Kidney capillary endothelial cell (primary cell): ENCODE results near the gene NKAIN2.
"Not testable (repeated sequence)": the region's sequence is repeated elsewhere in the genome, so short reads cannot be mapped to it uniquely, and the experiment has no call there.

ENCODE experiments used
- DNase-seq: peaks from one replicate; pipeline ENCODE4 v3.0.0-alpha.2; 2018; ENCODE audit warnings: low spot score

The NKAIN2 gene

DNA sequence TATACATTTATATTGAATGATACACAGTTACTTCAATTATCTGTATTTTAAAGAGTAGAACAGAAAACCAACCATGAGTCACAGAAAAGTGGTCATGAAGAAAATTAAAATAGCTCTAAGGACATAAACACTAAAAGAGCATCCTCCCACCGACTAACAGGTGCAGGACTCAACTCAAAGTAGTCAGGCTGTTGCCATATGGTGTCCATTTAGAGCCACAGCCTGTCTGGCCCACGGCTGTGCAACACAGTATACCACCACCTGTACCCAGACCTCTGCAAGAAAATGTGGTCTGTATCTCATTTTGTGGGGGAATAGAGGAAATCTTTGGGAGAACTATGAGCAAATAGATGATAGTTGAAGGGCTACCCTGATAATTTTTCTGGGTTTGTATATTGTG, 708.8 kb downstream of the NKAIN2 start:
- no peak for DNase-seq

DNA sequence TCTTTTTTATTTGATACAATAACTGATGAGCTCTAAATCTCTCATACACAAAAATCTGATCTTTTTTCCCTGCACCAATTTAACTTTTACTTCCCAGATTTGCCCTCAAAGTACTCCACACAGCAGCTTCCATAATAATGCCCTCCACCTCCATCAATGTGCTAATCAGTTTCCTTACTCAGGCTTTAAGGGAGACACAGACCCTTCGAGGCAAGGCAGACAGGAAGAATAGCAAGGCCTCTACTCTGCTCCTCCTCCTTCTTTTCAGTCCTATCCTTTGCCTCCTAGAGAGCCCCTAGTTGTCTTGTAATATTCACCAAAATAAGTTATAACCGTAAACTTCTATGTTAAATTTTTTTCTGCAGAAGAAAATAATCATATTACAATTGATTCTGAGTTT, 713.7 kb downstream of the NKAIN2 start:
- no peak for DNase-seq

DNA sequence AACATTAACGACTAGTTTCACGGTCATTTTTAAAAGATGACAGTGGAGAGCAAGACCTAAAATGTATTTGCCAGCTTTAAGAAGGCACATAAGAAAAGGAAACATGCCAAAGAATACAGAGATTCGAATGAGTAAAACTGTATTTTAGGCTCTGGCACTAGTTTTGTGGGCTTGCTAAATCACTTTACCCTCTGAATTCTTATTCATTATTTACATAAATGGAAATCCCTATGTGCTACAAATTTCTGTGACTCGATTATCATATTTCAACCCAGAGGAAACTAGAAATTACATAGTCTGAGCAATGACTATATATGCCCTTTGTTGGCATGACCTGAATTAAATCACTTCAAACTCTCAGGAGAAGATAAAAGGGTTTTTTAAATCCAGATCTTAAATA, 716.8 kb downstream of the NKAIN2 start:
- no peak for DNase-seq

DNA sequence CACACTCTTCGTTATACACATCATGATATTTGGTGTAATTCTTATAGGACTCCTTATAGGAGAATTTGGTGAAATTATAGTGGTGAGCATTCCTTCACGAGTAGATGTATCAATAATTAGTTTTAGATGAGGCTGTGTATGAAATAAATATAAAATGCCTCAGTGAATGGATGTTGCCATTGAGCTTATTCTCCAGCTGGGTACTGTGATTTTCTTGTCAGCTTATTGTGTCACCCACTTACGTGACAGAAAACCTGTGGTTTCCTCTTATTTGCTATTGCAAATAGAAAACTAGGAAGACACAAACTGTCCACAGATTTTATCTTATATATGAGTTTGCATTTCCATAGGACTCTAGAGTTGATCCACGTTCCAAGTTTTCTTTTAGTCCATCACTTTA, 718.7 kb downstream of the NKAIN2 start:
- no peak for DNase-seq

DNA sequence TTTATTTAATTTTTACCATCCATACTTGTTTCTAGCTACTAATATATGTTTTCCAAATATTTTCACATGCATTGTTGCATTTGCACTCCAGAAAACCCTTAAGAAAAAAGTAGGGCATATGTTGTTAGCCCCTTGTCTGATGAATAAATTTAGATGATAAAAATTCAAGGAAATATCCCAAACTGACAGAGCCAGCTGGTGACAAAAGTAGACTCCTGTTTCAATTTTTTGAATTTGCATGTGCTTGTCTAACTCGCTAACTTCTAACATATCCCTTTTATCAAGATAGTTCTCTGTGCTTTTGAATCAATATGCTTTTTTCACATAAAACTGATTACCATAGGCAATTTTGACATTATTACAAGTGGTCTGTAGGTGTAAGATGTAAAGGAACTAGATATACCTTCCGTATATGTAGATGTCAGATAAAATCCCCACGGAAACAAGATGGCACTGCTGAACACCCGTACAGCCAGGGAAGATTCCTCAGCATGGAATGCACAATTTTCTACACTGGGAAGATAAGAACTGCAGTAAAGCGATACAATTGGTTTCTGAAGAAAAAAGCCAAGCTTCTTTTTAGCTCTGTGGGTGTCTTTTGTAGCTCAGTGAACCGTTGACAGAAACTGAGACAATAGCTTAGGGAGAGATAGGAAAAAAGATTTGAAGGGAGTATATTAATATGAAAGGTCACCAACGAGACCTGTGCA, 721.0 kb downstream of the NKAIN2 start:
- no peak for DNase-seq

DNA sequence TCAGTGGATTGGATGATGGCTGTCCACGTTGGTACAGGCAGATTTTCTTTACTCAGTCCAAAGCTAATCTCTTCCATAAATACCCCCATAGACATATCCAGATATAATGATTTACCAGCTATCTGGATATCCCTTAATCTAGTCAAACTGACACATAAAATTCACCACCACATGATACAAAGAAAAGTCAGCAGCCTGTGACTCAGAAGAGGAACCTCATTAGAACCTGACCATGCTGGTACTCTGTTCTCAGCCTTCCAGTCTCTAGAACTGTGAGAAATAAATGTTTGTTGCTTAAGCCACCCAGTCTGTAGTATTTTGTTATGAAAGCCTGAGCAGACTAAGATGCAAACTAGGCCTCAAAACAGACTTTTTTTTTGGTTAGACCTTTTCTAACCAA, 727.3 kb downstream of the NKAIN2 start:
- DNase-seq: no peak

DNA sequence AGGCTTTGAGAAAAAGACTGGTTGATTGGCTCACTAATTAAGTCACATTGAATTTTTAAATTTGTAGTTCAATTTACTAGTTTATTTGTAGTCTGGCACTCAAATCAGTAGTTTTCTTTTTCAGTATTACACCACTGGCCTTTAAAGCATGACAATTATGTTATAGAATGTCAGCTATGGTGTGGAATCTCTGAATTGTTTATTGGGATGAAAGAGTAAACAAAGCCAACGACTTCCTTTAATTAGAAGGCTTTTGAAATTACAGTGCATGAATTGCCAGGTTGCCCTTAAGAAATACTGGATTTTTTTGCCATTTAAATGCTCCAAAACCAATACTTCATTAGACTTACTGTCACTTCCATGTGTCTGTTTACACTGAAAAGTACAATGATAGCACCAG, 731.6 kb downstream of the NKAIN2 start:
- no peak for DNase-seq

DNA sequence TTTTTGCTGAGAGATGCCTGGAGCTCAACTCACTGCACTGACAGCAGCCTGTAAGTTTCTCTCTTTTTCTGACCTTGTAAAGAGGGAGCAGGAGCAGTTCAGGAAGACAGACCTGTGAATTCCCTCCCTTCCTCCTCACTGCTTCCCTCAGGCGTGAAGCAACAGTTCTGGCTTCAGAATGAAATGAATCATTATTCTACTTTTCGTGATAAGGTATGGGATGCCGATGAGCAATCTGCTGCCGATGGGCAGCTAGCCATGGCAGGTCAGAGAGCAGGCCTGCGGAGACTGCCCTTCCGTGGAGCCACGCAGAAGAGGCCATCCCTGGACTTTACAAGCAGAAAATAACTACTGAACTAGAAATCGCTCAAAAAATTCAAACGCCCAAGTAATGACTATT, 732.1 kb downstream of the NKAIN2 start:
- DNase-seq: no peak

DNA sequence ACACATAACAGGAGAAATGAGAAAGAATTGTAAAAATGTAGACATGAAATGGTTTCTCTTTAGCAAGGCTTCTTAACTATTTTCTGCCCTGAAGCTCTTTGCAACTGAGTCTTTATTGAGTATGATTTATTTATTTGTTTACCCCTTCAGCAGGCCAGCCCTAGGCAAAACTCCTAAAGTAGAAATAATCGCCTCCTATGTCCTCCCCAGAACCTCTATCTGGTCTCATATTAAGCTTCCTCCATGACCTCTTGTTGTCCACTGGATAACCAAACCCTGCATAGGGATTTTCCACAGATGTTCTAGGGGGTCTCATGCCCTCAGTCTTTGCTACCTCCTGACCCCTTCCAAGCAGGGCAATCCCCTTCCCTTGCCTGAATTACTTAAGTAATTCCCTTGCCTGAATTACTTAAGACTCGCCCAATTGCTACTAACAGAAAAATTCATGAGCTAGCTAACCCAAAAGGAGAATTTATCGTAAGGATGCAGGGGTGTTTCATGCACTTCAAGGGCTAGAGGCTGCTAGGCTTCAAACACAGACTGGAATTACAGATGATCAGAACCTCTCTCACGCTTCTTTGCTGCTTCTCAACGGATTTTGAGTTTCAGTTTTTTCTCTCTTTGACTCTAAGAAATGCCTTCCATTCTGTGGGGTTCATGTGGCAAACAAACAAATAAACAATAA, 732.6 kb downstream of the NKAIN2 start:
- no peak for DNase-seq

DNA sequence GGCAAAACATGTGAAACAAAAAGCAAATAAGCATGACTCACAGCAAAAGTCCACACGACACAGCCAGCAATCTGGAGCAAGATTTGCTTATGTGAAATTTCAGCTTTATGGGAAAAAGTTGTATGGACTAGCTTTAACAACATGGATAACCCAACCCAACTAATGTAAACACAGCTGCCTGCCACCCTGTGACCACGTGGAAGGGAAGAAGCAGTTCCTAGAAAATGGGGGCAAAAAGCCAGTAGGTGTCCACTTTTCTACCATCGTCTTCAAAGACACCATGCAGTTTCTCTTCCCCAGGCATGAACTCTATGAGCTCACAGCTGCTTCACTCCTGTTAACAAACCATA, 733.2 kb downstream of the NKAIN2 start:
- DNase-seq: no peak

DNA sequence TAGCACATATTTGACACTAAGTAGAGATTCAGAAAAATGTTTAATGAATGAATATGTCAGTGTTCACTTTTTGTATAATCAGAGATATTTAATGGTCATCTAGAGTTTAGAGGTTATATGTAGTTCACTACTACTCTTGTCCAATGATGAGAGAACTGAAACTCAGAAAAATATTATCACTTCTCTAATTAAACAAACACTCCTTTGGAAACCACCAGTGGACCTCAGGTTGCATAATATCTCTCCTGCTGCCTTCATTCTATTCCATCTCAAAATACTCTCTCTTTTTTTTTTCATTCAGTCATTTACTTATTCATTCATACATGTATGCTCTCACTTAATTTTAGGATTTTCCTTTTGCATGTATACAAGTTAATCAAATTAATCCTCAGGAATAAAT, 735.4 kb downstream of the NKAIN2 start:
- no peak for DNase-seq

DNA sequence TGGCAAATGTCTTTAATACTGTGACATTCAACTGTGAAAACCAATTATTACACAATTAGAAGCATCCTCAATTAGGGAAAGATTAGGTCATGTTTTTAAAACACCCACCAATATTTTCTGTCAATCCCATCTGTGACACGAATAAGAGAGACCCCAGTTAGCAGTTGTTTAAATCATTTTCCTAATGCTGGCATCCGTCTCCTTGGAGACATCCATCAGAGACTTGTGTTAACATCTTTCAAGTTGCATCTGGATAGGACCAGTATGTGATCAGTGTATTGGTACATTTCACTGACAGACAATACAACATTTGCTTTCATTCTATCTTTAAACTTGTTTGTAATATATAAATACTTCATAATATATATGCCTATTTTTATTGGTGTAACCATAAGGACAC, 737.9 kb downstream of the NKAIN2 start:
- no peak for DNase-seq

DNA sequence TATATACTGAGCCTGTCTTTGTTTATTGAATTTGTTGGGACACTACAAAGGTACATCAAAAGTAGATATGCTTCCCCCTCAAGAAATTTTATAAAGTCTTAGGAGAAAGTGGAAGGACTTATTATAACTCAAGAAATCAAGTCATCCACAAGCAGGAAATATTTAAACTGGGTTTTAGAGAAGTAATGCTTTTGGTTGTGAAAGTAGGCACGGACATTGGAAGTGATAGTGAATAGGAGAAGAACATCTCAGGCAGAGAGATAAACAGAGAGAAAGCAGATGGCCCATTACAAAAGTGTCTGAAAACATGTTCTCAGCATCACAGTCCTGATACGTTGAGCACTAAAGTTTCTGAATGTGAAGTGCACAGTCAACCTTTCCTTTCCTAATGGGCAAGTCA, 742.9 kb downstream of the NKAIN2 start:
- DNase-seq: no peak

DNA sequence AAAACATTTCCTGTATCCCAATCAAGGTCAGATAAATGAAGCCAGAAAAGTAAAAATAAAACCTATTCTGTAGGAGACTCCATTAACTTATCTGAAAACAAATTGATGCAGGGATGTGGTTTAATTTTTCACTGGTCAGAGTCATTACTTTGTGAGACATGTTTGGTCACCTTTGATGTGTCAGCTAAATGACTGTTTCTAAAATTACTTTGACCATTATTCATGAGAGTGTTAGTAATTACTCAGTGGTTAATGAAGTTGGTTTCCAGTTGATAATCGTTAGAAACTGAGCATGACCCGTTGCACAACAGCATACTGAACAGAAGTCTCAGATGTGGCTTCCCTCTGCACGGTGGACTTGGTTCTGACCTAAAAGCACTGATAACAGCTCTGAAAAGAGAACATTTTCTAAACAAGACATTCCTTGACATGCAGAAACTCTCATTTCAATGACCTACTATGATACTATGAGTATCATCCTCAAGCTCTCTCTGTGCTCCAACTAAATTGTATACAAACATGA, 748.1 kb downstream of the NKAIN2 start:
- DNase-seq: no peak

DNA sequence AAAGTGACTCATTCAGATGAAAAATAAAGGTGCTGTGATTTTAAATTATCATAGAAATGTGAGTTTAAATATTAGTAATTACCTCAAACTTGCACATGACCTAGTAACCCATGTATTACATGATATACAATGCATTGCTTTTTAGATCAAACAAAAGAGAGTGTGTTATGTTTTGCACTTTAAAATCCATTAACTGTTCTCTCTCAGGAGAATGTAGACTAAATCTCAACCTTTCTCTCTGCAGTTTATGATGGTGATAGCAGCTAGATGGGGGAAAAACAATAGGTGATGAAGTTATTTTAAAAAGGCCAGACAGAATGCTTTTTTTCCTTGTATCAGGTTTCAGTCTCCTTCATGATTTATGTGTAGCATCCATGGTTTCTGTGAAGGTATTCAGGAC, 754.2 kb downstream of the NKAIN2 start:
- no peak for DNase-seq

DNA sequence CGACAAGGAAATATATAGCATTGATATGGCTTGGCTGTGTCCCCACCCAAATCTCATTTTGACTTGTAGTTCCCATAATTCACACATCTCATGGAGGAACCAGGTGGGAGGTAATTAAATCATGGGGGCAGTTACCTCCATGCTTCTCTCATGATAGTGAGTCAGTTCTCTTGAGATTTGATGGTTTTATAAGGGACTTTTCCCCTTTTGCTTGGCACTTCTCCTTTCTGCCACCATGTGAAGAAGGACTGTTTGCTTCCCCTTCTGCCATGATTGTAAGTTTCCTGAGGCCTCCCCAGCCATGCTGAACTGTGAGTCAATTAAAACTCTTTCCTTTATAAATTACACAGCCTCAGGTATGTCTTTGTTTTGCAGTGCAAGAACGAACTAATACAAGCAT, 756.4 kb downstream of the NKAIN2 start:
- not testable (repeated sequence) for DNase-seq

DNA sequence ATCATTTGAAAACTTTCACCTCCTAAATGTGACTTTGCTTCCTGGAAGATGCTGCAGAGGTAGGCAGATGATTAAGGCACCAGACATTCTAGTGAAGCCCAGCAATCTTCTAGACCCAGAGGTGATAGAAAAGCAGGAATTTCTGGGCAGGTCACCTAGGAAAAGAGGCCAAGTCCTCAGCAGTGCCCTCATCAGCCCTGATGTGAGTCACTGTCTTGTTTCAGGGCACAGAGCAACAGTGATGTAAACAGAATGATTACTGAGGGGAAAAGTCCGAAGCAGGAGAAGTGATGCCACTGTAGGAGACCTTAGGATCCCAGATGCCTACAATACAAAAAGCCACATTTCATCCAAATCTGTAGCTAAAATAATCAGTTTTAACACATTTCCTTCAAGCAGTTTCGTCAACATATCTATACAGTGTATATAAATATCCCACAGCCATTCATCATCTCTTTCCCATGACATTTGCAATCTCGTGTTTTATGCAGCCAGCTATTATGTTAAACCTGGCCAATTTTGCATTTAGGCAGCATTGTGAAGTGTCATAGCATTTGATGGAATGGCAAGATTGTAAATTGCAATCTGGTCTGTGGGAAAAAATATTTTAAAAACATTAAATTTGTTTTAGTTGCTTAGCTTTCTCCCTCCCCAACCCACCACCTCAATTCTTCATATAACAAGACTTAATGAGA, 757.4 kb downstream of the NKAIN2 start:
- no peak for DNase-seq

DNA sequence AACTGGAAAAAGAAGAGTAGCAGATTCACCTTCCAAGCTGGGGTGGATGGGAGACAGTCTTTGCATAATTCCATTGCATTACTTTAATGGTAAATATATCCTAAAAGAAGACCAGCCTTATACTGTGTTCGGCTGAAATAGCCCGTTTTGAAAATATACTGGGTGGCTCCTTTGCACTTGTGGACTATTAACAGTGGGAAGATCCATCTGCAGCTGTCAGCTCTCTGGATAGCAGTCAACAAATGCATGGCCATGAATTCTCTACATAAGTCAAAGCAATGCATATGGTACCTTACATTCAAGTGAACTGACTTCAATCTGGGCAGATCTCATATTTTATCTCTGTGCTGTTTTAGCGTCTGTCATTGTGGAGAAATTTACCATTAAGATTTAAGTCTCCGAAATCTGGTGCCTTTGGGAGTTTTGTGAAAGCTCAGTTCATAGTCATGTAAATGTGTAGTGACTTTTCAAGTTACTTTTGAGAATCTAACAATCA, 758.0 kb downstream of the NKAIN2 start:
- no peak for DNase-seq

DNA sequence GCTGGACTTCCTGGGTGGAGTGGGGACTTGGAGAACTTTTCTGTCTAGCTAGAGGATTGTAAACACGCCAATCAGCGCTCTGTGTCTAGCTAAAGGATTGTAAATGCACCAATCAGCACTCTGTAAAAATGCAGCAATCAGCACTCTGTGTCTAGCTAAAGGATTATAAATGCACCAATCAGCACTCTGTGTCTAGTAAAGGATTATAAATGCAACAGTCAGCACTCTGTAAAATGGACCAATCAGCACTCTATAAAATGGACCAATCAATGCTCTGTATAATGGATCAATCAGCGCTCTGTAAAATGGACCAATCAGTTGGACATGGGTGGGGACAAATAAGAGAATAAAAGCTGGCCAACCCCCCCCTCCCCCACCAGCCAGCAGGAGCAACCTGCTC, 760.5 kb downstream of the NKAIN2 start:
- not testable (repeated sequence) for DNase-seq

DNA sequence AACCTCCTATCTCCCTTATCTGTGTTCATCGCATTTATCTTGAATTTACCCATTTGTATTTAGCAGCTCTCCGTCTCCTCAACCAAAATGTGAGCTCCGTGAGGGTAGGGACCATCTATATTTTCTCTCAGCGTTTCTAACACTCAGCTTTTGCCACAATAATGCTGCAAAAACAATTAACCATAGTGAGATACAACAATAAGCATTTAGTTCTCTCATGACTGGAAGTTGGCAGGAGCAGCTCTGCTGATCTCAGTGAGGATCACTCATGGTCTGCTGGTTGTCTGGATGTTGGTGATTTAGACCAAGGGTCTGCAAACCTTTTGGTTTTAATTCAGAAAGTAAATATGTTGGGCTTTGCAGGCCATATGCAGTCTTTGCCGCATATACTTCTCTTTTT, 763.7 kb downstream of the NKAIN2 start:
- no peak for DNase-seq

DNA sequence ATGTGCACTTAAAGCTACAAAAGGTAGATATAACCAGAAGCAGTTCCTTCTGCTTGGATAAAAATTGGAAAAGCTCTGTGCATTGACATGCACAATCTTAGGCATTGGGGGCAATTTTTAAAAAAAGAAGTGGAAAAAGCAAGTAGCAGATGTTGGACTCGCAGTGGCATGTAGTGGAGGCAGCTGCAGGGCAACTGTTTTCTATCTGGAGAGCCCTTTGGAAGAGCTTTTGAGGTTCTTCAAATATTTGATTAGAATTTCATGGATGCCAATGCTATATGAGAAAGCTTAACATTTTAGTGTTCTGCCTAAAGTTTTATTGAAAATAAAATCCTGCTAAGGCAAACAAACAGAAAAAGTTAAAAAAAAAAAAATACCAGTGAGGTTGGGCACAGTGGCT, 770.3 kb downstream of the NKAIN2 start:
- DNase-seq: no peak

DNA sequence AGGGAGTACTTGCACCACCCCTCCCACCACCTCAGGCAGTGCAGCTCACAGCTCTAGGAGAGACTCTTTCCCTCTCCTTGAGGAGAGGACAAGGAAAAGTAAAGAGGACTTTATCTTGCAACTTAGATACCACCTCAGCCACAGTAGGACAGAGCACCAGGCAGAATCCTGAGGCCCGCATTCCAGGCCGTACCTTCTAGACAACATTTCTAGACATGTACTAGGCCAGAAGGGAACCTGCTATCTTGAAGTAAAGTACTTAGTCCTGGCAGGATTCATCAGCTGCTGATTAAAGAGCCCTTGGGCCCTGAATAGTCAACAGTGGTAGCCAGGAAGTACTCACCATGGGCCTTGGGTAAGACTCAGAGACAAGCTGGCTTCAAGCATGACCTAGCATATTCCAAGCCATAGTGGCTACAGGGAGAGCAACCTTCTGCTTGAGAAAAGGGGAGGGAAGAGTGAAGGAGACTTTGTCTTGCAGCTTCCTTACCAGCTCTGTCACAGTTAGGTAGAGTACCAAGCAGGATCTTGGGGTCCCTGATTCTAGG, 774.1 kb downstream of the NKAIN2 start:
- DNase-seq: no peak

DNA sequence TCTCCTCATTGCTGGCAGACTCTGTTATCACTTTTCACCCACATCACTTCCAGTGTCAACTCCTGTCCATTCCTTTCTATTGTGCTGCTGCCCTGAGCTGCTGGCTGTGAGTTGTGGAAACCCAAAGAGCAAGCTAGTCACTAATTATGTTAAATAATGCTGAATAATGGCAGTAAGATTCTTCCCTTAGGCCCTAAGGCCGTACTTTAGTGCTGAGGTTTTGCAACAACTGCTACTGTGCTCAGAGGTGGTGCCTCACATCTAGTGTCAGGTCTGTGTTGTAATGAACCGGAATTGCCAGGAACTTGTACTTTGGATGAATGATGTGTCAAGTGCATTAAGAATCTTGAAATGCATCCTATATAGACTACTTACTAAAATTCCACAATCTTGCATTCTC, 786.3 kb downstream of the NKAIN2 start:
- DNase-seq: no peak
